ENCODE data around the gene PDZRN3. TPM values are rescaled to one million over a fixed set of nuclear protein-coding genes. Genes with fewer than 3 reads are reported as not detected.

PDZRN3 gene
- polyA plus RNA-seq, 1 of the 3 experiments (the other 2 are of a cell fraction), result 10.3 TPM

GRCh38 chr3:73461547-73461946 is 163.2 kb downstream of the PDZRN3 start:
- Histone ChIP-seq H3K79me2 (ENCODE audit: insufficient read depth) (peaks cover 24% of the 10 kb centered on the region; the same call in 1 of the 2 replicates), H2AFZ (ENCODE audit: low read depth) (no peak overlapping the region), H3K9me2 (no peaks in the 10 kb centered on the region), H3K27ac (ENCODE audit: low read depth in 2 of 2, low read length in 1 of 2) (no peak overlapping the region; a peak in 1 of 4 replicates), H4K20me1 (ENCODE audit: insufficient read depth) (peaks cover 47% of the 10 kb centered on the region; the same call in 1 of the 2 replicates), H3K4me1 (ENCODE audit: control insufficient read depth in 1 of 2, insufficient read depth in 2 of 2, low read depth in 1 of 2, low read length in 1 of 2) (peaks cover 0 to 7% of the 10 kb centered on the region in 2 experiments; a peak in 2 of 4 replicates), H3K27me3 (ENCODE audit: insufficient read depth) (no peaks in the 10 kb centered on the region), H3K36me3 (replicated peaks in 1 of 2; ENCODE audit: control insufficient read depth in 1 of 2, insufficient read depth in 2 of 2, low read length in 1 of 2) (peaks cover 0 to 3% of the 10 kb centered on the region in 2 experiments), H3K9me3 (no peaks in the 10 kb centered on the region), H3K9ac (no peak overlapping the region), H3K4me2 (no peak overlapping the region), H3K4me3 (ENCODE audit: low read depth in 2 of 2, low read length in 1 of 2) (no peak overlapping the region), H3F3A (replicated peaks; ENCODE audit: insufficient read depth) (peaks cover 11% of the 10 kb centered on the region)
- POLR2A ChIA-PET, result no interaction called here
- 90% methylated on average over 4 of the region's 4 CpGs for WGBS (ENCODE audit: low lambda C conversion rate)
- CTCF ChIA-PET, result no interaction called here
- TF ChIP-seq RFX5 (IDR thresholded peaks at IDR 0.05; ENCODE audit: low read length), result no peak
- no peak for TF ChIP-seq SIN3A (IDR thresholded peaks at IDR 0.05; ENCODE audit: borderline replicate concordance, low read depth, low read length)
- no peak for TF ChIP-seq REST (IDR thresholded peaks at IDR 0.05; ENCODE audit: low read depth, low read length)
- no peak for TF ChIP-seq NFIC (IDR thresholded peaks at IDR 0.05; ENCODE audit: borderline replicate concordance)
- no peak for TF ChIP-seq JUND (IDR thresholded peaks at IDR 0.05)
- no peak for TF ChIP-seq TAF1 (IDR thresholded peaks at IDR 0.05; ENCODE audit: borderline replicate concordance, low read depth, low read length)
- TF ChIP-seq RCOR1 (IDR thresholded peaks at IDR 0.05; ENCODE audit: low read length), result no peak
- TF ChIP-seq GATA2 (CRISPR knock-in tag; IDR thresholded peaks at IDR 0.05), result no peak
- no peak for TF ChIP-seq NRF1 (IDR thresholded peaks at IDR 0.05; ENCODE audit: low read depth, low read length)
- TF ChIP-seq ELF1 (IDR thresholded peaks at IDR 0.05), result no peak
- TF ChIP-seq MEF2A (IDR thresholded peaks at IDR 0.05; ENCODE audit: borderline replicate concordance, low read depth), result no peak
- no peak for TF ChIP-seq POLR2AphosphoS5 (IDR thresholded peaks at IDR 0.05; ENCODE audit: low read depth, low read length)
- no peak for TF ChIP-seq TCF12 (IDR thresholded peaks at IDR 0.05)
- no peak for TF ChIP-seq USF2 (IDR thresholded peaks at IDR 0.05; ENCODE audit: borderline replicate concordance, low read depth, low read length)
- no peak for TF ChIP-seq TEAD4 (IDR thresholded peaks at IDR 0.05; ENCODE audit: borderline replicate concordance, insufficient read depth)
- no peak for TF ChIP-seq MAX (IDR thresholded peaks at IDR 0.05; ENCODE audit: low read depth)
- TF ChIP-seq FOXJ3 (CRISPR knock-in tag; IDR thresholded peaks at IDR 0.05), result no peak
- TF ChIP-seq EZH2phosphoT487 (IDR thresholded peaks at IDR 0.05; ENCODE audit: borderline replicate concordance, low read depth), result no peak
- no peak for DNase-seq

Data from SK-N-SH (cell line).